HG03064 (cell line): ENCODE data around the gene GOLGA3.

Experiments used
- ATAC-seq: cut with Tn5 transposase; IDR thresholded peaks from one replicate; pipeline ENCODE4 v1.9.1; 2021; ENCODE audit warnings: low read depth; ENCODE audit not compliant: unreplicated experiment

GOLGA3 gene

GRCh38 chr12:132724506-132725241 is 104.0 kb downstream of the GOLGA3 start:
- ATAC-seq: no peak

DNA sequence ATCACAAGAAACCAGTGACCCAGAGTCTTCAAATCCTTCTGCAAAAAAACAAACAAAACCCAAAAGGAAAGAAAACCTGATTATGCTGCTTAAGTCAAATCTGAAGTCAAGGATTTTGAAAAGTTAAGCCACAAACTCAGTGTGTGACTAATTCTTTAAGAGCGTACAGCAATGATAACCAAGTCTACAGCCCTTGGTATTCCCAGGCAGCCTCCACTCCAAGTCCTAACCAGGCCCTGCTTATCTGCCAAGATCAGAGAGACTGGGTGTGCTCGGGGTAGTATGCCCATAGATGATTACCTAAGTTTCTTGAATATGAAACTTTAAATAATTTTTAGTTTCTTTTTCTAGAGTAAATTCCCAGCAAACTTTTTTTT is 104.9 kb downstream of the GOLGA3 start:
- no peak for ATAC-seq

DNA sequence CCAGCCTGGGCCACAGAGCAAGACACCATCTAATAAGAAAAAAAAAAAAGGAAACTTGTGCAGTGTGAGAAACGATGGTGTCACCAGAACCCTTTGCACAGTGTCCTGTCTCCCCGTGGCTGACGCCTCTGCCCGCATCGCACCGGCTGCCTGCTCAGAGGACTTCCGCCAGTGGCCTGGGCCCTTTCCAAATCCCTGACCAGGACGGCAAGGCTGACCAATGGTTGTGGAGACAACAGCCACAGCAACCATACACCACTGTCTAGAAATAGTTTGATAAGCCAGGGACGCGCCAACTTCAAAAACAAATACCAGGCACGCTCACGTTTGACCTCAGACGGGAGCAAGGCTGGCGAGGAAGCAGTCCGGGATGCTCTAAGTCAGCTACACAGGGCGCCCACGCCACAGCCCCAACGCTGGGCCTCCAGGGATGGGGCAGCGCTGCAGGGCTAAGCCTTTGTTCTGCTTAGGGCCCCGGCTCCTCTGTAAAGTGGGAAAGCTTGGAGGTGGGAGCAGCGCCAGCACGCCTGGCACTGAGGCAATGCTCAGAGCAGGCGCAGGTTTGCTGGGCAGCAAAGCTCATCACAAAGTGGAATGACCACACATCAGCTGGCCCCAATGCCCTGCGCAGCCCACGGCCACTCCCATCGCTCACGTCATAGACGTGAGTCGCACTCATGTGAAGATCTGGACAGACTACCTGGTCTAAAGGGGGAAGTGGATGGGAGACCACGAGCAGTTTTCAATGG is 105.5 kb downstream of the GOLGA3 start:
- ATAC-seq: no peak

DNA sequence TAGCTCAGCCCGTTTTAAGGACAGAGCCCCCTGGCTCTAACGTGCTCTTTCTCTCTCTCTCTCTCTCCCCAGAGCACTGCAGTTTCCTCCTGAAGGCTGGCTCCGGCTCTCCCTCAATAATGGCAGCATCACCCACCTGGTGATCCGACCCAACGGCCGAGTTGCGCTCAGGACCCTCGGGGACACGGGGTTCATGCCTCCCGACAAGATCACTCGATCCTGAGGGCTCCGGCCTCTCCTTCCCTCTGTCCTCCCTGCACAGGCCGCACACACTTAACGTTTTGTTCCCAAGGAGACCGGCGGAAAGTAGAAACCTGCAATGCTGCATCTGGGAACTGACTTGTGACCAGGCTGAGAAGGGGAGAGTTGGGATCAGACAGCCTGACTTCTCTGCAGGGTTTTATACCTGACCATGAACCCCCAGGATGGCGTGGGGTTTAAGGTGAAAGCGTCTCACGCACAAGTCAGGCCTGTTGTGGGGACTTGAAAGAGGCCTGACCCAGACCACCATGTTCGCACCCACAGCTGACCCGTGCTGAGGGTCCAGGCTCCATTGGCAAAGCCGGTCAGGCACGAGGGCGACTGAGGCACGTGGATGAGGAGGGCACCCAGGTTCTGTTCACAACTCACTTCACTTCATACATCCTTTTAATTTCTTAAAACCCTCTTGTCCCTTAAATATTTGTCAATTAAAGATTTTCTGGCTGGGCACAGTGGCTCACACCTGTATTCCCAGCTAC is 107.9 kb downstream of the GOLGA3 start:
- no peak for ATAC-seq

DNA sequence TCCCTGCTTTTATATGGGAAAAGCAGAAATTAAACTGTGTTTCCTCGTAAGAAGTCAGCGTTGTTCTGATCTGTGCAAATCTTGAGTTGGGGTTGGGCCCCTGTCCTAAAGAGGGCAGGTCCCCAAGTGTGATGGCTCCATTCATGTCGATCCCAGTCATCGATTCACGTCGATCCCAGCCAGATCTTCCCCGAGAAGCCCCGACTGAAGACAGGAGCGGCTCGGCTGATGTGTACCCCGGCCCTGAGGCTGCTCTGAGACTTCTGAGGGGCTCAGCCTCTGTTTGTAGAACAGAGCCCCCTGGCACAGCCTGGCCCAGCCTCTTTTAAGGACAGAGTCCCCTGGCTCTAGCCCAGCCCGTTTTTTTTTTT is 108.7 kb downstream of the GOLGA3 start:
- ATAC-seq: no peak

DNA sequence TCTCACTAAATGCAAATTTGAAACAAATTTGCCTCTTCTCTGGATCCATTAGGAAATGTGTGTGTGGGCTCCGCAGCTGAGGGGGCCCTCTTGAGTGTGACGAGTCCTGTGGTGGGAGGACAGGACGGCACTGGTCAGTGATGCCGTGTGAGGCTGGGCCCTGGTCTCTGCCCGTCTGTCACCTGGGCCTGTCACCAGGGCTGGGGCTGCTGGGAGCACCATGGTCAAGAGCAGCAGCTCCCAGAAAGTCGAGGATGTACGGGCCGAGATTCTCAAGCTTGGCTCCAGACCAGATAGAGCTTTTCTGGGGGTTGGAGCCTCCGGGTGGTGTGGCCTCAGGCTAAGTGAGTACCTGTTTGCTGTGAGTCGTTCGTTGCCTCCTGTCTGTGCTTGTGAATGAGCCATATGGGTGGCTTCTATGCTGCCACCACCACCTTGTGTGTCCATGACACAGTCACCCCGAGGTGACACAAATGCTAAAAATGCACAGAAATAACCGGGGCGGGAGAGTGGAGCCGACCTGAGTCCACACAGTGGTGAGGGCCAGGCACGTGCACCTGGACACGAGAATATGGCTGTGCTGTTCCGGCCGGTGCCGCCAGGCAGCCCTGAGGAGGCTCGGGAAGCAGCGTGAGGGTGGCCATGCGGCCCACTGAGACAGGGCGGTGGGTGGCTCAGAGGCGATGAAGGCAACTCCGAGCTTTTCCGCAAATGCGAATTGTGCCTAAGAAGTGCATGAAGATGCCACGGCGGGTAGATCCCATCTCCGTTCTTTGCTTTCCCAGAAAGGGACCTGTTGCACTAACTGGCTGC is 109.3 kb downstream of the GOLGA3 start:
- ATAC-seq: no peak
